Muscle of arm (tissue), 12 donors: ENCODE results near the gene ICOS. TPM values are rescaled to one million over a fixed set of nuclear protein-coding genes. Genes with fewer than 3 reads are reported as not detected.
"Not testable (repeated sequence)": the region's sequence is repeated elsewhere in the genome, so short reads cannot be mapped to it uniquely, and the experiment has no call there.

ENCODE experiments used
- DNase-seq: peaks from one replicate; pipeline ENCODE4 v3.0.0-alpha.2; 2013
- polyA plus RNA-seq, 12 donors: library from polyadenylated mRNA; unstranded; fragments of 120-200 nt; gene quantifications; one replicate each; pipeline ENCODE4 v1.2.1, GENCODE V29; 2013; ENCODE audit not compliant: insufficient read length in 12 of 12

The ICOS gene
- polyA plus RNA-seq, 12 donors = 0.20 to 0.50 (median 0.26) TPM; not detected in 9

DNA sequence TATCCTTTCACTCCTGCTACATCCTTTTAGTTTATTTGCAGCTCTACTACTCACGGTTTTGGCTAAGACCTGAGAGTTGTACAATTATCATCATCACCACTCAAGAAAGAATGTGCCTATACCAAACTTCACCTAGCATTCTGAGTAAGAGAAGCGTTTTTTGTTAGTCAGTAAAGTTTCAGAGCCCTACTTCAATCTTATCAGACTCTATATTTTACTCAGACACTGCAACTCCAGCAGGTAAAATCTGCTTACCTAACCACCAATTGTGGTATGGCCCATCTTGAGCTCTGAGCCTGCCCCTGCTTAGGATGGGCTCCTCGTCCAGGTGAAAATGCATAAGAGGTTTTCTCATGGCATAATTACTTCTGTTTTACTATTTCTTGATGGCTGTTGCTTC, 37.1 kb downstream of the ICOS start:
- DNase-seq = no peak

DNA sequence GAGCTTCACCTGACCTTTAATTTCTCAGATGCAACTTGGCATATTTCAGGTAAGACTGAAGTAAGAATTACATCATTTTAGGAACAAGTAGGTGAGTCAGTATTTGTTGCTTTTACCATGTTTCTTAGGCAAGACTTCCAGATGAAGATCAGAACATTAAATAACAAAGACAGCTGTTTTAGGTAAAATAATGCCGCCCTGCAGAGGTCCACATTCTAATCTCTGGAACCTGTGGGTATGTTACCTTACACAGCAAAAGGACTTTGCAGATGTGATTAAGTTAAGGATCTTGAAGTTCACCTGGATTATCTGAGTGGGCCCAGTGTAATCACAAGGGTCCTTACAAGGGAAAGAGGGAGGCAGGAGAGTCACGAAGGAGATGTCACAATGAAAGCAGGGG, 39.3 kb downstream of the ICOS start:
- no peak for DNase-seq

DNA sequence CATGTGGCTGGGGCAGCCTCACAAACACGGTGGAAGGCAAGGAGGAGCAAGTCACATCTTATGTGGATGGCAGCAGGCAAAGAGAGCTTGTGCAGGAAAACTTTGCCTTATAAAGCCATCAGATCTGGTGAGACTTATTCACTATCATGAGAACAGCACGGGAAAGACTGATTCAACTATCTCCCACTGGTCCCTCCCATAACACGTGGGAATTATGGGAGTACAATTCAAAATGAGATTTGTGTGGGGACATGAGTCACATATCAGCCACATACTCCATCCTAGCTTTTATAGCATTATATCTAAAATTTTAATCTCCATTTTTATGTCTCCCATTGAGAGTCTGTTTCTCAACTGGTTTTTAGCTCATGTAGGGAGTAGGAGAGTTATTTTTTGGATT, 45.7 kb downstream of the ICOS start:
- DNase-seq = no peak

DNA sequence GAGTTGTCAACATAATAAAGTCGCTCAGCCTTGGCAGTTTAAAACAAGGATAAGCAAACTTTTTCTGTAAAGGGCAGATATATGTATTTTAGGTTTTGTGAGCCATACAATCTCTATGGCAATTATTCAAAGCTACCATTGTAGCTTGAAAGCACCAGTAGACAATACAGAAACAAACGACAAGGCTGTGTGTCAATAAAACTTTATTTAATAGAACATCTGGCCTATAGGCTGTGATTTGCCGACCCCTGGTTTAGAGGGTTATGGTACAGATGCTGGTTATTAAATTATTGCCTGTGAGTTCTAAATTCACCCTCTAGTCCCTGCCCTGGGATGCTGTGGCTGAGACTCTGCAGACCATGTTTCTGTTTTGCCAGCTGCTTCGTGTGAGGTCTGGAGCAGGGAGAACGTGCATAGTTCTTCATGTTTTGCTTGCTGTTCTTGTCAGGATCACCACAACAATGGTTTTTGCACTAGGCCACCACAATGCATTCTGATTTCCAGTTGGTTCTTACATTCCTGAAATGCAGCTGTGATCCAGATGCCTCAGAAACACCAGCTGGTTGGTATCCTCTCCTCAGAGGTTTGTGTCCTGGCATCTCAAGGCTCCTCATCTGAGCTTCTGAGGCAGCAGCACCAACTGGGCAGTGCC, 46.6 kb downstream of the ICOS start:
- no peak for DNase-seq

DNA sequence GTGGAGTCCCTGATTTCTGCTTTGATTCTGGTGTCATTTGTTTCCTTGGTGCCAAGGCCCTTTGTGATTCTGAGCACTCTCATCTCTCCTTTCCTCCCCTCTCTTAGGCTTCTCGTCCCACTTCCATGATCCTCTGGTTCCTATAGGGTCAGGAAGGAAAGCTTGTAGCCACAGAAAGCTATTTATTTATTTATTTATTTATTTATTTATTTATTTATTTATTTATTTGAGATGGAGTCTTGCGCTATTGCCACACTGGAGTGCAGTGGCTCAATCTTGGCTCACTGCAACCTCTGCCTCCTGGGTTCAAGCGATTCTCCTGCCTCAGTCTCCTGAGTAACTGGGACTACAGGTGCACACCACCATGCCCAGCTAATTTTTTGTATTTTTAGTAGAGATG, 49.4 kb downstream of the ICOS start:
- DNase-seq = not testable (repeated sequence)

DNA sequence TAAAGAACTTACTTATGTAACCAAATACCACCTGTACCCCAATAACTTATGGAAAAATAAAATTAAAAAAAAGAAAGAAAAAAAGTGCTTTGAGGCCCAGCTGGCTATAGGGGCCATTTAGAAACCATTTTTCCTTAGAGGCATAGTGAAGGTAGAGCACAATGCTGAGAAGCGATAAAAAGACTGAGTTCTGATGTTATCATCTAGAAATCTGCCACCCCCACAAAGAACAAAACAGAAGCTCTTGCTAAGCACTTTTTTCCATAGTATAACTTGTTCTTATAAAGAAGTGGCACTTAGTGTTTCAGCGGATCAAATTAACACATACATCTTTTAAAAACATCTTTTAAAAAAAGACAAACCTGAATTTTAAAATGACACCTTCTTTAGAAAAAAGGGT, 51.4 kb downstream of the ICOS start:
- no peak for DNase-seq

DNA sequence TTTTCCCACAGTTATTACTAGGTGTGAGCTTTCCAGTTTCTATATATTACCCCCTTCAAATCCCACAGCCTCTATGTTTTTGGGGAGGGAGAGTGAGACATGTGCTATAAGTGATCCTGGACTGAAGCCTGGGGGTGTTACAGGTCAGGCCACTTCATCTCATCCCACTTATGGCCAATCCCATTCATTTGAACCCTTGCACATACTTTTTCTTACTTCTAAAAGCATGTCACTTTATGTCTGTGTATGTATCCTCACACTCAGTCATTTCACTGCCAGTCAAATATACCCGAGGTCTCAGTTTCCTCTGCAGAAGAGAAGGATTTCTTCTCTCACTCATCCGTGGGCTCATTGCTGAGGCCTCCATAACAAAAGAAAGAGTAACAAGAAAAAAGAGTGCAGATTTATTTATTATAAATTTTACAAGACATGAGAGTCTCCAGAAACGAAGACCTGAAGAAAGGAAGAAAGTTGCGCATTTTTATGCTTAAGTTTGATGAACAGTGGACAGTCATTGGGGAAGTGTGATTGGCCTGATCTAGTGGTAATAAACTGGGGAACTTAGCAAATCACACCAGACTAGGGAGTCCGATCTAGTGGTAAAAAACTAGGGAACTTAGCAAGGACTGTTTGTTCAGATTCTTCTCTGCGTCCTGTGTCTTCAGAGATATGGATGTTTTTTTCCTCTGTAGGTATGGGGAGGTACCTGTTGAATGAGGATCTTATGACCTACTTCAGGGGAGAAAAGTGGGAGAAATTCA, 52.1 kb downstream of the ICOS start:
- DNase-seq = no peak

DNA sequence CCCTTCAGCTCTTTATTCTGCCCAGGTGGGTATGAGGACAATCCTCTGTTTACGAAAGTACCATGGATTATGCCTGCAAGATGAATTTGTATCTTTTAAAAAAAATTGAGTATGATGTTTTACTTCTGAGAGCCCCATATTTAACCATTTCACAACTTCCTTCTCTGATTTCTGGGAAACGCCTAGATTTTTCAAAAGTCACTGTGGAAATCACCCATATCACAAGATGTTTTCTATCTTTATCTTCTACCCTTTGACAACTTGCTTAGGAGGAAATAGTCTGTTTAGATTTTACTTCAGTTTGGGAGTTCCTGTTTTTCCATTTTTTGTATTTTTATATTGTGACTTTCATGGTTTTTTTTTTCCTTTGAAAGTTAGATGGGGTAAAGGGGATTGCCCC, 53.0 kb downstream of the ICOS start:
- no peak for DNase-seq

DNA sequence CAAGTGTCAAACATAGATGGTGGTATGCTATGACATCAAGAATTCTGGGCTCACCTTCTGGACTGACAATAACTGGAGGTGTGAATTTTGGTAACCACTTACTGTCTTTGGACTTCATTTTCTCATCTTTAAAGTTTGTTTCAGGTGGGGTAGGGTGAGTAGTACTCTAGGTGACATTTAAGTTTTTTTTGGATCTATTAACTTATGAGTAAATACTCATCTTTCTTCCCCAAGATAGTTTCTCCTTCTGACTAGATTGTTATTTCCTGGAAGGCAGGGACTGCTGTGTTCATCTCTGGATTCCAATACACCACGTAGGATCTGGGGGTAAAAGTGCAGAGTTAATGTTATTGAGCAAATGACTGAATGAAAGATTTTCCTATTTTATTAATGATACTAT, 55.9 kb downstream of the ICOS start:
- no peak for DNase-seq

DNA sequence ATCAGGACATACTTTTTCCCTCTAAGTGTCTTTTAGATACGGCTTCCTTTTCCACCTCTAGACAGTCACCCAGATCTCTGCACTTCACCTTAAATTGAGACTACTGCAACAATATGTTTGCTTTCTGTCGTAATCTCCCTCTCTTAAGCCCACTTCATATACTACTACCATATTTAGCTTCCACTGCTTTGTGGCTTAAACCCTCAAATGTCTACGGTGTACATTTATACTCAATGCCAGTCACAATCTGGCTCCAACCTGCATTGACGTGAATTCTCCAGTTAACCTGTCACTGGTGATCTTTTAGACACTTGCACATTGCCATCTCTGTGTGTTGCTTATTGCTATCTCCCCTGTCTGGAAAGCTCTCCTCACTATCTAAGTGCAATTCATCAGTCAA, 56.4 kb downstream of the ICOS start:
- DNase-seq = no peak

DNA sequence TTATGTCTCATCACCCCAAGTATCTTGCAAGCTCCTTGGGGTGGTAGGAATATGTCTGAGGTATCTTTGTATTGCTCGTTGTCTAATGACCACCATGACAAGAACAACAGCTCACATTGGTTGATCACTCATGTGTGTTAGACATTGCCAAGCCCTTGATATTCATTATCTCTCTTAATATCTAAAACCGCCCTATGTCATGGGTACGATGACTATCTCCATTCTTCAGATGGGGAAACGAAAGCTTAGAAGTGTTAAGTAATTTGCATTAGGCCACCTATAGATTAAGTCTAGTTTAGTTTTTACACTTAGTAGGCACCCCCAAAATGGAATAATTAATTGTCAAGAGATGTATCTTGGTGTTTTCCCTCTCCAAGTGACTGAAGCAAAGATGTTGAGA, 57.0 kb downstream of the ICOS start:
- DNase-seq = no peak

DNA sequence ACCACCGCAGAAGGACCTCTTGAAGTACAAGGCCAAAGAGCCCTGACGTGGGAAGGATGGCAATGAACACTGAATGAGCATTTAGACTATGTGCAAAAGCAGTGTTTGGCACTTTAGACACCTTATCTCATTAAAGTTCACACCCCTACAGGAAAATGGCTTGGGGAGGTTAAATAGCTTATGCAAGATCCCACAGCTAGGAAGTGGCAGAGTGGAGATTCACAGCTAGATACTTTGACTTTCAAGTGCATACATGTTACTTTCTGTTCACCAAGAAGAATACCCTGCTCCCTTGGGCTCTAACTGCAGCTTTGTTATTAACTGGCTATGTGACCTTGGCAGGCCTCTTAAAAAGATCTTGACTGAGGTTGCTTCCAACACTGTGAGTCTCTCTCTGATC, 58.2 kb downstream of the ICOS start:
- no peak for DNase-seq

DNA sequence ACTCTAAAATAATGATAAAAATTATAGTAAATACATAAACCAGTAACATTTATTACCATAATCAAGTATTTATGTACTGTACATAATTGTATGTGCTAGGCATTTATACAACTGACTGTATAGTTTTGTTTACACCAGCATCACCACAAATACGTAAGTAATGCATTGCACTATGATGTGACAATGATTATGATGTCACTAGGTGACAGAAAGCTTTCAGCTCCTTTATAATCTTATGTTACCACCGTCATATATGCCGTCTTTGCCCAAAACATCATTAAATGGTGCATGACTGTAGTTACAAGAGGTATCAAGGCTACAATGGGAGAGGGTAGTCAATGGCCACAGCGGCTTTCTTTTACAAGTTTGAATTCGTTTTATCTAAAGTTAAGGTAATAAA, 60.1 kb downstream of the ICOS start:
- DNase-seq = no peak

DNA sequence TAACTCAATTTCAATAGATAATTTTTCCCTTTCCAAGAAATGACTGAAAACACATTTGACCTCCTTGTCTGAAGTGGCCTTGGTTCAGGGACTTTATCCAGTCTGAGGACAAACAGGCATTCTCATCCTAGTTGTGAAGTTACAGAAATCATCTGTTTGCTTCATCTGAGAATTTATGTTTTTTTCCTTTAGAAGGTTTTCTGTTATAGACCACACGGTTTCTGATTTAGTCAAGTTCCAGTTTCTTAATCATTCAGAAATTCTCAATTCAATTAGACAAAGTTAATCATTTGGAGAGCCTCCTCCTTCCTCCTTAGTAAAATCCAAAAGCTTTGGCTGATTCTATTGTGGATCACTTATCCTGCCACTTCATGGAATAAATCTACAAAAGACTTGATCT, 60.9 kb downstream of the ICOS start:
- DNase-seq = no peak

DNA sequence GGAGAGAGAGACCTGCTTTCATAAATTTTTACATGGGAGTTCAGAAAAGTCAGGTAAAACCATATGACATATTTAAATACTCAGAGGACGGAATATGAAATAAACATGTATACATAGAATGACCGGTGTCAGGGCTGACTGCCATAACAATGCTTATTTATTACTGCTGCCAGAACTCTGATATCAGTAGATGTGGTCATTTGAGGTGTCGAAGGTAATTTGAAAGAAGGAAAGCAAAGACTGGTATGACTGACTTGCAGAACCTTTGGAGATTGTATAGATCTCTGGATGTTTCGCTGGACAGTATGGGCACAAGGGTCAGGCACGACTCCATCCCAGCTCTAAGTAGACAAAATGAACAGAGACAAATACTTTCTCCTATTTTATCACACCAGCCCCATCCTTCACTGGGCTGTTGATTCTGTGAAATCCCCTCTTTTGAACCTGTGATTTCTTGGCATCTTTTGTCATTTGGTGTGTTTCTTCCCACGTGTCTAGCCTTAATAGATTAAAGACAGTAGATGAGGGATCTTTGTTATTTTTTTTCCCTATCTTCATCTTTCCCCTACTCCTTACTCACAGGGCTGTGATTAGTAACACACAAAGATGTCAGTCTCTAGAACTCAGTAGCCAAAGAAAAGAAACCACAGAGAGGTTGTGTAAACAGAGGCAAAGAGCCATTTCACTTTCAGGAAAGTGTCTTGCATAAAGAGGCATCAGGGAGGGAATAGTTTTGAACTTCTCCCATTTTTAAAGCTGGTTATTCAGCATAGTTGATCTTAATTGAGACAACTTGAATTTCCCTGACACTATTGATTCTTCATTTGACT, 61.6 kb downstream of the ICOS start:
- no peak for DNase-seq

DNA sequence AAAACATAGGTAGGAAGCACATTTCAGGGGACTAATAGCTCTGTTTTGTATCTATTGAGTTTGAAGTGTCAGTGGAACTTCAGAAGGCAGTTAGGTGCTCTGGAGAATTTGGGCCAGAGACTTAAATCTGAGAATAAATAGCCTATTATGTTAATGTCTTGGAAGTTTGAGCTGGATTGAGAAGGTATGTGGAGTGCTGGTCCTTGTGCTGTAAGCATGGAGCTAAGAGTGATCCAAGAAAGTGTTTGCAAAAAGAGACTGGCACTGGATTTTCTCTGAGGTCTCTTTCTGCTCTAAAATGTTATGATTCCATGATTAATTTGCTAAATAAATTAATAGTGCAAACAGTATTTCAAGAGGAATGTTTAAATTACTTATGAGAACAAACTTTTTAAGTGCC, 63.3 kb downstream of the ICOS start:
- no peak for DNase-seq

DNA sequence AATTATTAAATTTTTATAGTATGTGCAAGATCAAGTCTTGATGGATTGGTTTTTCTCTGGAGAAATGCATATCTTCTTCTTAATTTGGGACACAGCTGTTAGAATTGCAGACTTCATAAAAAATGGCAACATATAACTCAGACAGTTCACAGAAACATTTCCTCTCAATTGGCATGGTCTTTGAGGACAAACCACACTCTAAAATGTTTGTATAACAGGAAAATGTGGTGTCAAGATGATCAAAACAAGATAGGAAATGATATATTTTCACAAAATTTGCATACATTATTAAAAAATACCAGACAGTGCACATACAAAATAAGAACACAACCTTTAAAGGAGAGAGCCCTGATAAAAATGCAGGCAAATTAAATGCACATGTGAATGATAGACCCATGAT, 63.9 kb downstream of the ICOS start:
- DNase-seq = no peak

DNA sequence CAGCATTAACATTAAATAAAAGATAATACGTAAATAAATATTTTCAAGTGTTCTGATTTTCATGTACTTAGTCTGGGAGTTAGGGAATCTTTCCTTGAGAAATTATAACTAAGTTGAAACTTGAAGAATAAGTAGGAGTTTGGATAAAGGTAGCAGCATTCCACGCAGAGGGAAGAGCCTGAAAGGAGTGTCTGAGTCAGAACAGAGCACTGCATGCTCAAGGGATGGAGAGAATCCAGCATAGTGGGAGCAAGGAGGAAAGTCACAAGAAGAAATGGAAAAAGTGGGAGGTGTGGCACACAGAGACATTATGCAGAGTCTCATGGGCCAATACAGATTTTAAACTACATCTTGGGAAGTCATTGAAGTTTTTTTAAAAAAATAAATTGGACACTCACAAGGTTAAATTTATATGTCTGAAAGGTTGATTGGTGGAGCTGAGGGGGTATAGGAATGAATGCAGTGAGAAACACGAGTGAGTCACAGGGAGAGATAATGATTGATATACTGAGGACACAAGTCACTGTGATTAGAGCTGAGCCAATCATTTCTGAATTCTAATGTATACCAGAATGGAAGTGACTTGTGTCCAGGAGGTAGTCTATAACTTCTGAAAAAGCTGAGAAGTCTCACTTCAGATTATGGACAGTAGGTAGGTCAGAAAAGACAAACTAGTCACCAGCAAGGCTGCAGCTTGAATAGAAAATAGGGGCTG, 66.9 kb downstream of the ICOS start:
- no peak for DNase-seq

DNA sequence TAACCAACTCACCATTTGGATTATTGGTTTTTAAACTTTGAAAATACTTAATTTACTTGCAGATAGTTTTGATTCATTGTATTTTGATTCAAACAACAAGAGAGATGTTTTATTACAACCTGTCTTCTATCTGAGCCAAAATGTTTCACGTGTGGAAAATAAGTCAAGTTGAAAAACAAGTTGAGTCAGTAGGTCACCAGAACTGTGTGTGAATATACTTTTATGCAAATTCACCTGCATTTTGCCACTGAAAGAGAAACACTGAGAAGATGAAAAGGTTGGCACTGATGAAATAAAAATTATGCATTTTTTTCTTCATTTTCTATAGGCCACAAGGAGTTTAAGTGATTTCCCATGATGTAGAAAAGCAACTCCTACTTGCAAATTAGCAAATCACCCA, 68.3 kb downstream of the ICOS start:
- no peak for DNase-seq

DNA sequence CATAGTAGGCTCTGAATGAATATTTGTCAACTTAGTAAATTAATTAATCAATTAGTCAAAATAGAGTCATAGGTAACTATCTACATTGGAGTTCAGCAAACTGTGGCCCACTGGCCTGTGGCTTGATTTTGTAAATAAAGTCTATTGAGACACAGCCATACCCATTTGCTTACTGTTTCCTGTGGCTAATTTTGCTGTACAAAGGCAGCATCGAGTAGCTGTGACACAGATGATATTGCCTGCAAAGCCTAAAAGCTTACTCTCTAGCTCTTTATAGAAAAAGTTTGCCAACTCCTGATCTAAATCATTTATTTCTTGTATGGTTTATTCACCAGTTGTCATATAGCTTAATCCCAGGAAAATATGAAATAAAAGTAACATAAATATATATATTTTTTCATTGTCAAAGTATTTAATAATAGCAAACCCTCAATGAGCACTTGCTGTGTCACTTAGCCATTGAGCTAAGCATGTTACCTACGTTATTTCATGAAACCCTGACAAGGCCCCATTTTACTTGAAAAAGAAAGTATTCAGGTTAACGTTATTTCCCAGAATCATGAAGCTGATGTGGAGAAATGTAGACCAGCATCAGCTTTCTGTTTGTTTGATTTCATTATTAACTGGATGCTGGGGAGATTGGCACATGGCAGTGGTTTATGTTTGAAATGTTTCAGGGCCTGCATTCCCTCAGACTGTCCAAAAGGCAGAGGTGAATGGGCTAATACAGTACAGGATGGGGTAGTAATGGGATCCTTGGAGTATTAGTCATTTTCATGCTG, 69.6 kb downstream of the ICOS start:
- DNase-seq = no peak

DNA sequence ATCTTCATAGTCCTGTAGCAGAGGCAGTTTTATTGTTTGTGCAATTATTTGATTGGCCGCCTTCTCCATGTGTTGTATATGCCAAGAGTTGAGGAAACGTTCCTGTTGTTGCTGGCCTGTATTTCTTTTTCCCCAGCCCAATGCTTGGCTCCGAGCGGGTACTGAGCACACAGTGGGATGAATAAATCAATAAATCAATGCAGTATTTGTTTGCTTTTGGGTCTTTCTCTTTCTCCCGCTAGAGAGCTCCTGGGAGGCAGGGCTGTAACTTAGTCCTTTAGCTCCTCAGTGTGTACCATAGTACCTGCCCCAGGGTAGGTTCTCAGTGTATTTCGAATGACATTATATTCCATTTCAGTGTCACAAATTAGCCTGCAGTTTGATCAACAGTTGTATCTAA, 71.8 kb downstream of the ICOS start:
- DNase-seq = no peak
